GM23248 (cell line): ENCODE measurements around the gene HOXA2. TPM values are rescaled to one million over a fixed set of nuclear protein-coding genes. Genes with fewer than 3 reads are reported as not detected.

Experiments
- DNase-seq: peaks from one replicate; pipeline ENCODE4 v3.0.0-alpha.2; 2015
- H2AFZ ChIP-seq: fragments of 200-600 bp; sonication (generic); 2 replicates; pipeline ENCODE4 v1.6.1; 2016; ENCODE audit warnings: antibody characterized with exemption
- H3F3A ChIP-seq: fragments of 200-600 bp; sonication (generic); 2 replicates; pipeline ENCODE4 v1.6.1; 2016; ENCODE audit warnings: mild to moderate bottlenecking, antibody characterized with exemption, mixed run types; ENCODE audit not compliant: insufficient read depth
- H3K27ac ChIP-seq: fragments of 200-600 bp; sonication (generic); 2 replicates; pipeline ENCODE4 v1.5.1; 2016; ENCODE audit warnings: mild to moderate bottlenecking
- H3K27me3 ChIP-seq: fragments of 200-600 bp; sonication (generic); replicated peaks from 2 replicates; pipeline ENCODE4 v1.6.1; 2016; ENCODE audit warnings: mild to moderate bottlenecking; ENCODE audit not compliant: insufficient read depth
- H3K36me3 ChIP-seq: fragments of 200-600 bp; sonication (generic); 2 replicates; pipeline ENCODE4 v1.6.1; 2016; ENCODE audit warnings: low read depth, mild to moderate bottlenecking
- H3K4me1 ChIP-seq: fragments of 200-600 bp; sonication (generic); 2 replicates; pipeline ENCODE4 v1.6.1; 2016; ENCODE audit warnings: mild to moderate bottlenecking; ENCODE audit not compliant: insufficient read depth
- H3K4me2 ChIP-seq: fragments of 200-600 bp; sonication (generic); one replicate; pipeline ENCODE4 v1.6.1; 2016; ENCODE audit warnings: mild to moderate bottlenecking; ENCODE audit not compliant: unreplicated experiment
- H3K4me3 ChIP-seq: fragments of 200-600 bp; sonication (generic); 2 replicates; pipeline ENCODE4 v1.5.1; 2016; ENCODE audit warnings: mild to moderate bottlenecking
- H3K79me2 ChIP-seq: fragments of 200-600 bp; sonication (generic); 2 replicates; pipeline ENCODE4 v1.6.1; 2016; ENCODE audit warnings: mild to moderate bottlenecking; ENCODE audit not compliant: insufficient read depth
- H3K9ac ChIP-seq: fragments of 200-600 bp; sonication (generic); 2 replicates; pipeline ENCODE4 v1.6.1; 2016; ENCODE audit warnings: mild to moderate bottlenecking
- H3K9me2 ChIP-seq: fragments of 200-600 bp; sonication (generic); 2 replicates; pipeline ENCODE4 v1.6.1; 2016; ENCODE audit warnings: mixed run types, mild to moderate bottlenecking, moderate library complexity; ENCODE audit not compliant: insufficient read depth
- H3K9me3 ChIP-seq: fragments of 200-600 bp; sonication (generic); one replicate; pipeline ENCODE4 v1.6.1; 2017; ENCODE audit warnings: low read depth
- H4K20me1 ChIP-seq: fragments of 200-600 bp; sonication (generic); 2 replicates; pipeline ENCODE4 v1.6.0; 2016; ENCODE audit not compliant: insufficient read depth
- EZH2 ChIP-seq: fragments of 200-600 bp; sonication (generic); IDR thresholded peaks from 2 replicates; pipeline ENCODE4 v1.6.1; 2018; ENCODE audit warnings: antibody characterized with exemption, mild to moderate bottlenecking; ENCODE audit not compliant: insufficient read depth, poor library complexity, severe bottlenecking
- EZH2phosphoT487 ChIP-seq: fragments of 200-600 bp; sonication (generic); IDR thresholded peaks from 2 replicates; pipeline ENCODE4 v1.6.1; 2018; ENCODE audit warnings: antibody characterized with exemption, moderate library complexity, mild to moderate bottlenecking, low read depth; ENCODE audit not compliant: insufficient read depth
- WGBS, 2 experiments: methylation state at CpG; one replicate each; pipeline ENCODE4 v1.1.6; 2015 to 2017; ENCODE audit warnings: low lambda C conversion rate in 2 of 2, low coverage in 1 of 2; ENCODE audit errors: missing lambda C conversion rate in 2 of 2; 5-methylcytosine and 5-hydroxymethylcytosine counted together
- in situ Hi-C: fragments of 300-500 bp; cut with MboI; formaldehyde crosslinking; loops from 2 replicates; pipeline ENCODE4 v1.15.0; 2020
- polyA plus RNA-seq: library from polyadenylated mRNA; unstranded; fragments of >200 nt; fragmentation: Nextera tagmentation; extraction: Ambion mirVana; gene quantifications from 2 replicates; pipeline ENCODE4 v1.2.1, GENCODE V29; 2016
- total RNA-seq: library from RNA; depleted of rRNA; stranded (reverse); fragments of >200 nt; shearing (Covaris generic); gene quantifications from 2 replicates; pipeline ENCODE4 v1.2.3, GENCODE V29; 2014

Gene HOXA2
- total and polyA plus RNA-seq, 2 experiments from 2014 or later, result not detected

GRCh38 chr7:27079234-27079975, 23.1 kb downstream of the HOXA2 start:
- Histone ChIP-seq H3K9me3 (no peaks in the 10 kb centered on the region), H4K20me1 (no peaks in the 10 kb centered on the region), H3K27ac (no peak overlapping the region), H3K4me3 (no peak overlapping the region), H3K27me3 (no peaks in the 10 kb centered on the region), H2AFZ (no peak overlapping the region), H3F3A (no peaks in the 10 kb centered on the region), H3K79me2 (no peaks in the 10 kb centered on the region), H3K36me3 (no peaks in the 10 kb centered on the region), H3K9ac (no peak overlapping the region), H3K4me2 (no peak overlapping the region), H3K4me1 (peaks cover 25% of the 10 kb centered on the region), H3K9me2 (no peaks in the 10 kb centered on the region)
- in situ Hi-C loops, result no loop called here
- peak; percentile 21 for DNase-seq
- TF ChIP-seq EZH2phosphoT487 (no peak), EZH2 (no peak)
- 84 to 100% methylated on average over 1 of the region's 1 CpG for WGBS, 2 experiments

- H3K9ac ChIP-seq, result no peak overlapping the region
- no peaks in the 10 kb centered on the region for H3K27me3 ChIP-seq
- DNase-seq, result no peak
- H3K4me1 ChIP-seq, result peaks cover 25% of the 10 kb centered on the region
- H2AFZ ChIP-seq, result no peak overlapping the region
- H3F3A ChIP-seq, result no peaks in the 10 kb centered on the region
- no peaks in the 10 kb centered on the region for H4K20me1 ChIP-seq
- no peaks in the 10 kb centered on the region for H3K9me3 ChIP-seq
- H3K9me2 ChIP-seq, result no peaks in the 10 kb centered on the region
- WGBS, 2 experiments, result 85 to 92% methylated on average over 5 of the region's 5 CpGs
- H3K27ac ChIP-seq, result no peak overlapping the region
- no peak overlapping the region for H3K4me3 ChIP-seq
- H3K4me2 ChIP-seq, result no peak overlapping the region
- TF ChIP-seq EZH2, result no peak
- no peak for TF ChIP-seq EZH2phosphoT487
- in situ Hi-C loops, result no loop called here
- no peaks in the 10 kb centered on the region for H3K79me2 ChIP-seq
- H3K36me3 ChIP-seq, result no peaks in the 10 kb centered on the region
Measured at GRCh38 chr7:27078616-27079233, 23.8 kb downstream of the HOXA2 start.

GRCh38 chr7:27073076-27073475, 29.4 kb downstream of the HOXA2 start:
- no peak for TF ChIP-seq EZH2phosphoT487
- no peak for TF ChIP-seq EZH2
- Histone ChIP-seq H3K9me2 (no peaks in the 10 kb centered on the region), H2AFZ (no peak overlapping the region), H3K36me3 (no peaks in the 10 kb centered on the region), H3K4me3 (no peak overlapping the region), H3K4me2 (no peak overlapping the region), H3K4me1 (no peaks in the 10 kb centered on the region), H4K20me1 (no peaks in the 10 kb centered on the region), H3K27me3 (no peaks in the 10 kb centered on the region), H3K79me2 (no peaks in the 10 kb centered on the region), H3K9ac (no peak overlapping the region), H3F3A (no peaks in the 10 kb centered on the region), H3K9me3 (no peaks in the 10 kb centered on the region), H3K27ac (no peak overlapping the region)
- no peak for DNase-seq
- in situ Hi-C loops, result no loop called here

- H3K4me2 ChIP-seq, result no peak overlapping the region
- H3F3A ChIP-seq, result no peaks in the 10 kb centered on the region
- H3K4me1 ChIP-seq, result no peaks in the 10 kb centered on the region
- no peaks in the 10 kb centered on the region for H3K9me3 ChIP-seq
- no peak overlapping the region for H3K4me3 ChIP-seq
- no peaks in the 10 kb centered on the region for H3K9me2 ChIP-seq
- in situ Hi-C loops, result no loop called here
- DNase-seq, result no peak
- H3K79me2 ChIP-seq, result no peaks in the 10 kb centered on the region
- H3K27ac ChIP-seq, result no peak overlapping the region
- WGBS, 2 experiments, result 83 to 84% methylated on average over 6 of the region's 6 CpGs
- TF ChIP-seq EZH2phosphoT487 (no peak), EZH2 (no peak)
- no peaks in the 10 kb centered on the region for H3K36me3 ChIP-seq
- no peaks in the 10 kb centered on the region for H4K20me1 ChIP-seq
- no peak overlapping the region for H2AFZ ChIP-seq
- H3K9ac ChIP-seq, result no peak overlapping the region
- H3K27me3 ChIP-seq, result no peaks in the 10 kb centered on the region
Measured at GRCh38 chr7:27071622-27072390, 30.7 kb downstream of the HOXA2 start.
